Stimulated activated CD8-positive, alpha-beta memory T cell treated with anti-CD3 and anti-CD28 coated beads, Interleukin-15, amount 100 ng/mL, for 24 hours (primary cell): Measurements from ENCODE around the gene IGF1R.

ENCODE experiments used
- DNase-seq: peaks from one replicate; pipeline ENCODE4 v3.0.0-alpha.2; 2020; ENCODE audit warnings: low read depth

Gene IGF1R

GRCh38 chr15:98888820-98889479 lies 240.6 kb downstream of the IGF1R start:
- DNase-seq: no peak

GRCh38 chr15:98889930-98890695 lies 241.8 kb downstream of the IGF1R start:
- no peak for DNase-seq

GRCh38 chr15:98891301-98891700 lies 243.0 kb downstream of the IGF1R start:
- DNase-seq: no peak

GRCh38 chr15:98893401-98893800 lies 245.1 kb downstream of the IGF1R start:
- DNase-seq: no peak

- no peak for DNase-seq
Measured at GRCh38 chr15:98894312-98894711, 246.0 kb downstream of the IGF1R start.

GRCh38 chr15:98896002-98896721 lies 247.8 kb downstream of the IGF1R start:
- no peak for DNase-seq

GRCh38 chr15:98896802-98897732 lies 248.7 kb downstream of the IGF1R start:
- DNase-seq: no peak

GRCh38 chr15:98898122-98898521 lies 249.8 kb downstream of the IGF1R start:
- no peak for DNase-seq

GRCh38 chr15:98899272-98900021 lies 251.1 kb downstream of the IGF1R start:
- DNase-seq: no peak

GRCh38 chr15:98900356-98900755 lies 252.0 kb downstream of the IGF1R start:
- DNase-seq: no peak

- DNase-seq: no peak
Measured at GRCh38 chr15:98901434-98902072, 253.2 kb downstream of the IGF1R start.

GRCh38 chr15:98902931-98903330 lies 254.6 kb downstream of the IGF1R start:
- DNase-seq: no peak

GRCh38 chr15:98903377-98904018 lies 255.2 kb downstream of the IGF1R start:
- no peak for DNase-seq

- DNase-seq: no peak
Measured at GRCh38 chr15:98904544-98904943, 256.2 kb downstream of the IGF1R start.

- DNase-seq: no peak
Measured at GRCh38 chr15:98905963-98906711, 257.8 kb downstream of the IGF1R start.

GRCh38 chr15:98906712-98907083 lies 258.4 kb downstream of the IGF1R start:
- no peak for DNase-seq

- no peak for DNase-seq
Measured at GRCh38 chr15:98907927-98908471, 259.7 kb downstream of the IGF1R start.

GRCh38 chr15:98909968-98910885 lies 261.9 kb downstream of the IGF1R start:
- DNase-seq: no peak
